SIG-M5 treated with dmso at 0.1 percent for 504 hours (cell line): ENCODE data around the gene ZBTB7C.

Experiments used
- DNase-seq: peaks from one replicate; lab custom pipeline; 2025; ENCODE audit not compliant: unreplicated experiment; lab: John Stamatoyannopoulos, UW

Gene ZBTB7C

GRCh38 chr18:48046843-48047242, 362.3 kb downstream of the ZBTB7C start:
- DNase-seq: no peak

DNA sequence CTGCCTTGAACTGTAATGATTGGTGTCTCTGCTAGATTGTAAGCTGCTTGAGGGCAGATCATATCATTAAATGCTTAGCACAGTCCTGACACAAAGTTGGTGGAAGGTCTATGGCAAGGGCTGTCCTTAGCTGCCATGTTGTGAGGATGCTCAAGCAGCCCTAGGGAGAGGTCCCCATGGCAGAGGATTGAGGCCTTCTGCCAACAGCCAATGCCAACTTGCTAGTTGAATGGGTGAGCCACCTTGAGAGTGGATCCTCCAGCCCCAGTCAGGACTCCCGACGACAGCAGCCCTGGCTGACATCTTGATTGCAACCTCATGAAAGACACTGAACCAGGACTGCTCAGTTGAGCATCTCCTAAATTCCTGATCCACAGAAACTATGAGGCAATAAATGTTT, 363.4 kb downstream of the ZBTB7C start:
- no peak for DNase-seq

DNA sequence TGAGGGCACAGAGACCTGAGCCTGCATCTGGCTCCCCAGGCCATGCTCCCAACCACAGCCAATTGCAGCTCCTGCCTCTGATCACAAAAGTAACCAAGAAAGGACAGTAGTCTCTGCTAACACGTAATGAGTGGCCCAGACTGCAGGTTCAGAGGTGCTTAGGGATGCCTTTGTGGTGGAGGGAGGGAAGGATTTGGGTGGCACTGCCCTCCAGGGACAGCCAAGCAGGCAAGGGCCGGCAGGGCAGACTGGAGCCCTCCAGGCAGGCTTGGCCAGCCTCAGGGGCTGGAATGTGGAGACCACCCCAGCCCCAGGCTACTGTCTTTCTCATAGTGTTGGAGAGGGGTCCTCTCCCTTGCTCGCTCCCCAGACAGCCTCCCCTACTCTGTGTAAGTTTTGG, 364.2 kb downstream of the ZBTB7C start:
- DNase-seq: no peak

DNA sequence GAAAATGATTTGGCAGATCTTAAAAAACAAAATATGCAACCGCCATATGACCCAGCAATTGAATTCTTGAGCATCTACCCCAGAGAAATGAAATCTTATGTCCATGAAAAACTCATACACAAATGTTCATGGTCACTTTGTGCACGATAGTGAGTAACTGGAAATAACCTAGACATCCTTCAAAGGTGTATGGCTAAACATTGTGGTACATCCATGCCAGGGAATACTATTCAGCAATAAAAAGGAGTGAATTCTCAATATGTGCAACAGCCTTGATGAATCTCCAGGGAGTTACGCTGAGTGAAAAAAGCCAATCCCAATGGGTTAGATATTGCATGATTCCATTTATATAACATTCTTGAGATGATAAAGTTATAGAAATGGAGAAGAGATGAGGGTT, 366.0 kb downstream of the ZBTB7C start:
- no peak for DNase-seq

GRCh38 chr18:48042431-48042830, 366.8 kb downstream of the ZBTB7C start:
- no peak for DNase-seq

DNA sequence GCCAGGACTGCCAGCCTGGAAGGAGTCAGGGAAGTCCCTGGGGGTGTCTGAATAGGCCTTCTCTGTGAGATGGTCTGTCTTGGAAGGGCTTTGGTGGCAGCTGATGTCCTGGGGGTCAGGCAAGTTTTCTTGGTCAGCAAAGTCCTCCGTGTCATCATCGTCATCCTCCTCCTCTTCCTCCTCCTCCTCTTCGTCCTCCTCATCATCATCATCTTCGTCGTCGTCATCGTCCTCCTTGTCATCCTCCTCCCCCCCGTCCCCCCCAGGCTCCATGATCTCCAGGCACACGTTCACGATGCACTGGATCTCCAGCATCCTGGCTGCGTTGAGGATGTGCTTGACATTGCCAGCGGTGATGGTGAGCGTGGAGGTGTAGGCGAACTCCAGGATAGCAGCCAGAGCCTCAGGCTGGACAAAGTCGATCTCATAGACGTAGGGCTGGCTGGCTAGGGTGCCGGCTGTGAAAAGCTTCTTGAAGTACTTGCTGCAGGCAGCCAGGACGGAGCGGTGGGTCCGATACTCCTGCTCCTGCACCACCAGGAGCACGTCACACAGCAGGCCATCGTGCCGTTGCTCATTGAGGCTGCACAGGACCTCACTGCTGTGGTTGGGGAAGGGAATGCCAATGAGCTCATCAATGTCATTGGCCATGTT, 368.6 kb downstream of the ZBTB7C start:
- DNase-seq: no peak

DNA sequence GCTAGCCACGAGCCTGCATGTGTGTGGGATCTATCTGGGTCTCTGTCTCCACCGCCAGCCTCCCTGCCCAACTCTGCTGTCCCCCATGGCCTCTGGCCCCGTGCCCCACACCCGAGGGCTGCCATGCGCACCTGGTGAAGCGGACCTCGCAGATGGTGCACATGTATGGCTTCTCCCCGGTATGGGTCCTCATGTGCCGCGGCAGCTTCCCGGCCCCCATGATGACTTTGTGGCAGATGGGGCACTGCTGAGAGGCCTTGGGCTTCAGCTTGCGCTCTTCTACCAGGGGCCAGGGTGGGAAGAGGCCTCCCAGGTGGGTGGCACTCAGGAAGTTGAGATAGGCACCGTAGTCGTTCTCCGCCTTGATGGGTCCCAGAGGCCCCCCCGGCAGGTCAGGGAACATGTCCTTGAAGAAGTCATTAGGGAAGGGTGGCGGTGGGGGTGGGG, 369.4 kb downstream of the ZBTB7C start:
- DNase-seq: no peak

DNA sequence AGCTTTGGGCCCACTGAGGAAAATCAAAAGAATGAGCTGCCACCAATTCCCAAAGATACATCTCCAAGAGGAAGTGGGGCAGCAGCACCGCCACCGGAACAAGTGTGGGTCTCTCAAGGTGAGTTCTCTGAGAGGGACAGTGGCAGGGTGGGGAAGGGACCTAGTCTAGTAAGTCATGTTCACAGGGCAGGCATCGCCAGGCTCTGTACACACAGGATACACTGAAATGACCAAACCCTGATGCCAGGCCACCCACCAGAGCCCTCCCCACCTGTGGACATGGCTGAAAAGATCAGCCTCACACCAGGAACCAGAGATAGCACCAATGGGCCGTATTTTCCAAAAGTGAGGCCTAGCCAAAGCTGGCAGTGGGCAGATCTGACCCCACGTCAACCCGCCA, 370.5 kb downstream of the ZBTB7C start:
- DNase-seq: no peak

GRCh38 chr18:48037481-48038271, 371.5 kb downstream of the ZBTB7C start:
- no peak for DNase-seq

GRCh38 chr18:48036641-48037421, 372.4 kb downstream of the ZBTB7C start:
- DNase-seq: no peak

DNA sequence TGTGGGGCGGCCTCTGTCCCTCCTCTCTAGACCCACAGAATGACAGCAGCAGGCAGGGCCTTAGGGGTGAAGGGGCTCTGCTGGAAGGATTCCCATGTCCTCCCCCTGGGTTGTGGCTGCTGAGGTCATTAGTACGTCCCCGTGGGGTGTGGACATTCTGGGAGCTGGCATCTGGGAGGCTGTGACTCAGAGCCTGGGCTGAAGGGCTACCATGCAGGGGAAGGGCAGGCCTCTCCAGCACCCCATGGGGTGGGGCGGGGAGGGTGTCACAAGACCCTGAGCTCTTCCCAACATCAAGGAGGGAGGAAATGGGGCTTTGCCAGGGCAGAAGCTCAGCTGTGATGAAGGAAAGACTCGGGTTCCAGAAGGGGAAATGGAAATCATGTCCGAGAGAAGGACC, 373.0 kb downstream of the ZBTB7C start:
- DNase-seq: no peak

- no peak for DNase-seq
Observed at GRCh38 chr18:48035556-48035860, 373.7 kb downstream of the ZBTB7C start.

DNA sequence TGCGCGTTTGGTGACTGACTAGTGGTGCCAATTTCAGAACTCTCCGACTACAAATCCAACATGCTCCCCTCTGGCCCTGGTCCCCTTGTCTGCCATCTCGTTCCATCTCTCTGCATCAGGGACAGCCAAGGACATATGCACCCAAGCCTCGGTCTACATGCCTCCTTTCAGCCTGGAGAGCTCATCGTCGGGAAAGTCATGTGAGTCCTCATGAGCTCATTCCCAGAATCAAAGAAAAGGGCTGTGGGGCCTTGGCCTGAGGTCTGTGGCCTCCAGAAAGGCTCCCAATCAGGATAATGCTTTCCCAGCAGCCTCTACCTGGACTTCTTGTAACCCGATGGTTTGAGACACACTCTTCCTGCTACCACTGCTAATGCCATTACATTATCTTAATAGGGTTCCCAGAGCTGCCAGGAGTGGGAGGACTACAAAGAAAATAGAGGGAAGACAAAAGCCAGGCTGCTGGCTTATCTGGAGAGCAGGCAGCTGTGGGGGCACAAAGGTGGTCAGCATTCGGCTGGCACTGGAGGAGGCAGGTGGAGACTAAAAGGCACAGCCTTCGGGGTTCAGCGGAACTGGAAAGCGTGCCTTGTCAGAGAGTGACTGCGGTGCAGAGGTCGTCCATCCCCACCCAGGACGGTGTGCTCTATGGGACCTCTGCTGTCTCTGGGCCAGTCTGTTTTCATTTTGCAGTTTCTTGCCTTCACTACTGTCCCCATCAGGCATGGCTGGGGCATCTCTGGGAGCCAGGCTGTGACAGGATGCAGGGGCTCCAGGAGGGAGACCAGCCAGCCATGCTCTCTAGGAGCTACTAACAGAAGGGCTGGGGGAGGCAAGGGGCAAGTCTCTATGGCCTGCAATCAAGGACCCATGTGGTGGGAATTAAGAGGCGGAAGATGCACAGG, 374.3 kb downstream of the ZBTB7C start:
- no peak for DNase-seq

DNA sequence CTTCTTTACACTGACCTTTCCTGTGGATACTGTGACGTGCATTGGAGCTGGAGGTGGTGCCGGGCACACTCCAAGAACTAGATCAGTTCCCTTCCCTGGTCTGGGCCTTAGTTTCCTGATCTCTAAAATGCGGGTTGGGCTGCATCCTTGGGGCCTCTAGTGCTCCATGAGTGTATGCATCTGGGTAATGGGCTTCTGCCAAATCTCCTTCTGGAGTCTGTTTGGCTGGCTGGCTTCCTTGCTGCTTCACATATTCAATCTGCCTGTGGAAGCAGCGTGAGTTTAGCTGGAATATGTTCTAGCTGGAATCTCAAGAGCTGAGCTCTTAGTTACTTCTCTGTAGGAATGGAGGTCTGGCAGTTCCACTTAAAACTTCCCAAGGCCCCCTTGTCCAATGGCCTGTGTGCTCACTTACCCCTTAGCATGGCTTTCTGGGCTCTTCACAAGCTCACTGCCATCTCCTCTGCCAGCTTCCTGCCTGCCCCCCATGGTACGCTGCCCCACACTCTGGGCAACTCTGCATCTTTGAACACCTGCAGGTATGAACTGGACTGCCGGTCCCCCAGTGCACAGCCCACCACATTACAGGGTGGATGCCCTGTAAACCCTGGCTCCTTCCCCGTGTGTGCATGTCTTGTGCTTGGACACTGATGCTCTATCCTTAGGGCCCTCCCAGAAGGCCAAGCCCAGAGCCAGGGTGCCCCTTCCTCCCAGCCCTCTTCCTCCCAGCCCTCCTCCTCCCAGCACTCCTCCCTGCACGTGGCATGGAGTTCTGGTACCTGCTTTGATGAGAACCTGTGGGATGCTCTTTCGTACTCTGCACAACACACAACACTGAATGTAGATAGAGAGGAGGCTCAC, 375.2 kb downstream of the ZBTB7C start:
- no peak for DNase-seq

GRCh38 chr18:48032876-48033789, 376.1 kb downstream of the ZBTB7C start:
- no peak for DNase-seq

- no peak for DNase-seq
Observed at GRCh38 chr18:48031641-48032040, 377.5 kb downstream of the ZBTB7C start.

GRCh38 chr18:48030616-48031480, 378.3 kb downstream of the ZBTB7C start:
- peak; percentile 5 for DNase-seq
